Nucleus accumbens (tissue), 56 donors: ENCODE results near the gene RNU6-9.
A peak's percentile ranks its signal among the peaks of the same experiment; 100 is the strongest.

Experiments used
- DNase-seq, 56 donors: peaks; one replicate each; lab custom pipeline; 2025; lab: John Stamatoyannopoulos, UW

The RNU6-9 gene

GRCh38 chr19:896434-896833, 3.1 kb downstream of the RNU6-9 start:
- no peak for DNase-seq

GRCh38 chr19:896999-897398, 3.7 kb downstream of the RNU6-9 start:
- DNase-seq: no peak

GRCh38 chr19:897442-898039, 4.3 kb downstream of the RNU6-9 start:
- no peak for DNase-seq

- peak in 45 of 56 donors; percentile 23 to 94 (median 68) for DNase-seq
These were observed 5.4 kb downstream of the RNU6-9 start for GRCh38 chr19:898663-899062.

- DNase-seq: no peak
These were observed 6.2 kb downstream of the RNU6-9 start for GRCh38 chr19:899336-900042.

GRCh38 chr19:900043-900301, 6.7 kb downstream of the RNU6-9 start:
- DNase-seq: no peak

- DNase-seq: peak in 5 of 56 donors; percentile 9 to 48 (median 15)
These were observed 7.2 kb downstream of the RNU6-9 start for GRCh38 chr19:900302-901111.

GRCh38 chr19:901216-902092, 8.2 kb downstream of the RNU6-9 start:
- DNase-seq: no peak

- no peak for DNase-seq
These were observed 8.7 kb downstream of the RNU6-9 start for GRCh38 chr19:902093-902370.

- DNase-seq: no peak
These were observed 9.4 kb downstream of the RNU6-9 start for GRCh38 chr19:902446-903226.

- DNase-seq: peak in 1 of 56 donors; percentile 17
These were observed 10.0 kb downstream of the RNU6-9 start for GRCh38 chr19:903266-903797.

GRCh38 chr19:904545-904944, 11.3 kb downstream of the RNU6-9 start:
- no peak for DNase-seq

- DNase-seq: no peak
These were observed 13.2 kb downstream of the RNU6-9 start for GRCh38 chr19:906480-906879.

GRCh38 chr19:907183-907853, 14.0 kb downstream of the RNU6-9 start:
- DNase-seq: no peak

- no peak for DNase-seq
These were observed 18.1 kb downstream of the RNU6-9 start for GRCh38 chr19:911197-912033.

- DNase-seq: peak in 2 of 56 donors; percentile 63 to 64
These were observed 19.1 kb downstream of the RNU6-9 start for GRCh38 chr19:912181-913079.

- DNase-seq: peak in 53 of 56 donors; percentile 13 to 86 (median 58)
These were observed 19.9 kb downstream of the RNU6-9 start, which contains the start of gene R3HDM4 for GRCh38 chr19:913080-913748. TSS of gene R3HDM4 (minus strand) at chr19:913219. CDS start at chr19:913157, 62 bp downstream.
